HCT116 (cell line): ENCODE results near the gene DIPK1A. TPM values are rescaled to one million over a fixed set of nuclear protein-coding genes. Genes with fewer than 3 reads are reported as not detected.

Experiments used
- ATAC-seq: fragments of 200-7000 bp; cut with Tn5 transposase; 2 replicates; pipeline ENCODE4 v1.9.1; 2020; ENCODE audit warnings: mild to moderate bottlenecking, moderate library complexity
- Bru-seq: library from RNA; stranded (reverse); fragments of 400-500 nt; gene quantifications from one replicate; lab custom pipeline; 2021; lab: Mats Ljungman, UMichigan
- BruChase-seq, 2 experiments: library from RNA; stranded (reverse); fragments of 400-500 nt; gene quantifications; one replicate each; lab custom pipeline; 2021; lab: Mats Ljungman, UMichigan
- BruUV-seq: library from RNA; stranded (reverse); fragments of 400-500 nt; replicated peaks from 2 replicates; lab custom pipeline; 2021; lab: Mats Ljungman, UMichigan
- CTCF ChIA-PET: fragments of 300-600 bp; sonication (Branson Sonifier 250); formaldehyde crosslinking; loops from one replicate; lab custom pipeline; 2021; ENCODE audit warnings: antibody characterized with exemption; lab: Charles Lee
- POLR2A ChIA-PET: fragments of 300-600, 350-600 bp; sonication (Branson Sonifier 250); formaldehyde crosslinking; loops from one replicate; lab custom pipeline; 2021; ENCODE audit warnings: antibody characterized with exemption; lab: Charles Lee
- RAD21 ChIA-PET, 2 experiments: fragments of 300-600 bp; sonication (Branson Sonifier 250); formaldehyde crosslinking; loops; one replicate each; lab custom pipeline; 2023; ENCODE audit warnings: low total read pairs in 2 of 2; ENCODE audit not compliant: uncharacterized antibody in 2 of 2, unreplicated experiment in 2 of 2, low non-redundant PET in 1 of 2; lab: Charles Lee
- DNase-seq: peaks from one replicate; pipeline ENCODE4 v3.0.0-alpha.2; 2010; ENCODE audit warnings: low read depth, low spot score
- H2AFZ ChIP-seq: fragments of 200-600 bp; shearing (Covaris generic), sonication (generic); 2 replicates; pipeline ENCODE4 v1.6.1; 2017; ENCODE audit warnings: low read depth, mixed run types, mixed read lengths, antibody characterized with exemption, low read length; ENCODE audit not compliant: poor library complexity, severe bottlenecking
- H3K27ac ChIP-seq: 2 replicates; pipeline ENCODE4 v1.5.1; 2012; ENCODE audit warnings: low read depth, low read length
- H3K27me3 ChIP-seq: fragments of 200-600 bp; sonication (generic); 2 replicates; pipeline ENCODE4 v1.6.1; 2016; ENCODE audit warnings: mixed run types, low read length, mixed read lengths; ENCODE audit not compliant: insufficient read depth
- H3K36me3 ChIP-seq, 2 experiments: fragments of 200-500 bp in 1 of 2; fragments of 200-600 bp in 1 of 2; sonication (Bioruptor generic) in 1 of 2; sonication (generic) in 1 of 2; 2 replicates each; pipeline versions ENCODE4 v1.5.1 to v1.6.1; 2014 to 2016; ENCODE audit warnings: low read length in 2 of 2, inconsistent platforms in 1 of 2, mixed read lengths in 1 of 2, mixed run types in 1 of 2; ENCODE audit not compliant: insufficient read depth in 2 of 2, control insufficient read depth in 1 of 2
- H3K4me1 ChIP-seq, 2 experiments: fragments of 200-600 bp in 1 of 2; sonication (generic) in 1 of 2; 2 replicates each; pipeline versions ENCODE4 v1.5.1 to v1.6.1; 2012 to 2017; ENCODE audit warnings: low read length in 2 of 2, inconsistent platforms in 1 of 2, mild to moderate bottlenecking in 1 of 2, mixed read lengths in 1 of 2, mixed run types in 1 of 2, moderate library complexity in 1 of 2; ENCODE audit not compliant: insufficient read depth in 2 of 2, control insufficient read depth in 1 of 2
- H3K4me2 ChIP-seq: fragments of 200-600 bp; sonication (generic); 2 replicates; pipeline ENCODE4 v1.6.1; 2017; ENCODE audit warnings: mixed run types, low read length, mixed read lengths
- H3K4me3 ChIP-seq, 2 experiments: fragments of 200-600 bp in 1 of 2; sonication (generic) in 1 of 2; replicated peaks in 1 of 2; 2 replicates each; pipeline ENCODE4 v1.5.1; 2011 to 2016; ENCODE audit warnings: low read length in 2 of 2, control low read depth in 1 of 2, low read depth in 1 of 2, mild to moderate bottlenecking in 1 of 2, mixed read lengths in 1 of 2, mixed run types in 1 of 2
- H3K79me2 ChIP-seq: fragments of 200-600 bp; sonication (generic); 2 replicates; pipeline ENCODE4 v1.6.1; 2017; ENCODE audit warnings: mild to moderate bottlenecking, mixed run types, low read length, moderate library complexity, mixed read lengths; ENCODE audit not compliant: insufficient read depth
- H3K9ac ChIP-seq: fragments of 200-600 bp; sonication (generic); 2 replicates; pipeline ENCODE4 v1.6.1; 2016; ENCODE audit warnings: low read length, mixed read lengths
- H3K9me2 ChIP-seq: fragments of 200-600 bp; sonication (generic), shearing (Covaris generic); 2 replicates; pipeline ENCODE4 v1.6.1; 2017; ENCODE audit warnings: mixed run types, mild to moderate bottlenecking, moderate library complexity; ENCODE audit not compliant: insufficient read depth
- H3K9me3 ChIP-seq, 2 experiments: fragments of 200-500 bp in 1 of 2; fragments of 200-600 bp in 1 of 2; sonication (Bioruptor generic) in 1 of 2; sonication (generic) in 1 of 2; 2 replicates each; pipeline ENCODE4 v1.6.1; 2014 to 2017; ENCODE audit warnings: low read length in 2 of 2, mixed read lengths in 2 of 2, inconsistent platforms in 1 of 2, low read depth in 1 of 2, mild to moderate bottlenecking in 1 of 2, mixed run types in 1 of 2, moderate library complexity in 1 of 2; ENCODE audit not compliant: control insufficient read depth in 1 of 2, insufficient read depth in 1 of 2
- H4K20me1 ChIP-seq: fragments of 200-600 bp; sonication (generic), shearing (Covaris generic); 2 replicates; pipeline ENCODE4 v1.6.1; 2017; ENCODE audit warnings: mixed run types, mild to moderate bottlenecking, moderate library complexity; ENCODE audit not compliant: insufficient read depth
- ATF3 ChIP-seq: IDR thresholded peaks from 2 replicates; pipeline ENCODE4 v1.6.1; 2012
- CBX3 ChIP-seq: IDR thresholded peaks from 2 replicates; pipeline ENCODE4 v1.6.1; 2012; ENCODE audit warnings: low read depth
- CEBPB ChIP-seq: IDR thresholded peaks from 2 replicates; pipeline ENCODE4 v1.6.1; 2012; ENCODE audit warnings: low read depth
- CTCF ChIP-seq, 3 experiments: fragments of 200-600 bp in 1 of 3; sonication (generic) in 1 of 3; IDR thresholded peaks in 2 of 3; conservative IDR thresholded peaks in 1 of 3; 2 replicates each; pipeline ENCODE4 v1.5.1; 2012 to 2017; ENCODE audit warnings: low read depth in 2 of 3, low read length in 2 of 3, antibody characterized with exemption in 1 of 3, borderline replicate concordance in 1 of 3, control low read depth in 1 of 3, mild to moderate bottlenecking in 1 of 3, mixed read lengths in 1 of 3, mixed run types in 1 of 3, moderate library complexity in 1 of 3; ENCODE audit not compliant: insufficient read depth in 1 of 3
- EZH2phosphoT487 ChIP-seq: fragments of 200-600 bp; IDR thresholded peaks from 2 replicates; pipeline ENCODE4 v1.6.1; 2018; ENCODE audit warnings: antibody characterized with exemption, borderline replicate concordance
- FOSL1 ChIP-seq: IDR thresholded peaks from 2 replicates; pipeline ENCODE4 v1.6.1; 2012; ENCODE audit warnings: low read depth
- MAX ChIP-seq: IDR thresholded peaks from 2 replicates; pipeline ENCODE4 v1.6.1; 2012
- POLR2A ChIP-seq: IDR thresholded peaks from 2 replicates; pipeline ENCODE4 v1.7.0; 2011; ENCODE audit warnings: borderline replicate concordance; ENCODE audit not compliant: insufficient read depth, insufficient read length; ENCODE audit errors: extremely low read depth
- RAD21 ChIP-seq: IDR thresholded peaks from 2 replicates; pipeline ENCODE4 v1.6.1; 2012; ENCODE audit warnings: low read depth, mild to moderate bottlenecking
- REST ChIP-seq: IDR thresholded peaks from 2 replicates; pipeline ENCODE4 v1.6.1; 2012; ENCODE audit warnings: low read depth
- SIN3A ChIP-seq: IDR thresholded peaks from 2 replicates; pipeline ENCODE4 v1.6.1; 2012; ENCODE audit warnings: low read depth
- YY1 ChIP-seq: IDR thresholded peaks from 2 replicates; pipeline ENCODE4 v1.6.1; 2011; ENCODE audit warnings: low read length, low read depth, moderate library complexity, mild to moderate bottlenecking; ENCODE audit not compliant: insufficient replicate concordance; ENCODE audit errors: extremely low read depth
- ZBTB33 ChIP-seq: IDR thresholded peaks from 2 replicates; pipeline ENCODE4 v1.6.1; 2011; ENCODE audit warnings: mild to moderate bottlenecking, low read length, moderate library complexity; ENCODE audit not compliant: insufficient replicate concordance; ENCODE audit errors: extremely low read depth
- ZFX ChIP-seq: fragments of 450-650 bp; IDR thresholded peaks from 2 replicates; pipeline ENCODE4 v1.6.1; 2017
- ZNF274 ChIP-seq: fragments of 200-500 bp; sonication (Bioruptor generic); IDR thresholded peaks from 2 replicates; pipeline ENCODE4 v1.6.1; 2014; ENCODE audit warnings: mild to moderate bottlenecking, low read depth, low read length, inconsistent platforms
- intact Hi-C: fragments of 100-400 bp; cut with micrococcal nuclease; formaldehyde crosslinking; loops from 2 replicates; pipeline ENCODE4 v1.10.0; 2022
- long read RNA-seq: library from polyadenylated mRNA; unstranded; transcript quantifications from one replicate; pipeline ENCODE4 v2.0.0, GENCODE V29; 2021; ENCODE audit not compliant: unreplicated experiment
- polyA plus RNA-seq: library from polyadenylated mRNA; unstranded; fragments of >200 nt; gene quantifications from 2 replicates; pipeline ENCODE4 v1.2.1, GENCODE V29; 2012; ENCODE audit warnings: missing spikeins
- total RNA-seq: library from RNA; stranded (reverse); gene quantifications from one replicate; pipeline ENCODE4 v1.2.1, GENCODE V29; 2021; ENCODE audit not compliant: unreplicated experiment

DIPK1A gene
- total RNA-seq = 4.3 TPM
- 2.7 and 3.0 TPM in 2 replicates for polyA plus RNA-seq
- Bru-seq, nascent RNA = percentile 53 among the genes with signal in this experiment
- BruChase-seq, experiment 1, labeled RNA remaining after a 6-hour chase = percentile 35 among the genes with signal in this experiment
- percentile 47 among the genes with signal in this experiment for BruChase-seq, experiment 2, labeled RNA remaining after a 2-hour chase
- long read RNA-seq, transcript FAM69A-201 (5 exons, 2,574 nt) = major isoform, 10 of 15 reads
- long read RNA-seq, partial matches to known transcripts = 1 of 15 reads
- long read RNA-seq, other reads (novel, unspliced or antisense) = 4 of 15 reads

GRCh38 chr1:92961131-92961895 lies at the start of gene DIPK1A:
TSS of gene DIPK1A (minus strand) at chr1:92961462. CDS start at chr1:92961429, 33 bp downstream.
- peak within 1 kb of the TSS; percentile 71 for H3K27ac ChIP-seq
- no peaks in the 10 kb centered on the region for H3K9me3 ChIP-seq
- intact Hi-C loops = no loop called here
- peak within 1 kb of the TSS; percentile 69 for H3K9ac ChIP-seq
- RAD21 ChIA-PET = interaction anchor here in 1 of 2 experiments (0.6 kb wide), 1 partner anchor 170 kb away, joined by 3 read pairs; no protein-coding TSS in a partner anchor
- no peaks in the 10 kb centered on the region for H3K9me2 ChIP-seq
- peak within 1 kb of the TSS; percentile 63 to 71 for H3K4me3 ChIP-seq
- peak; percentile 36 for DNase-seq
- H2AFZ ChIP-seq = peak within 1 kb of the TSS; percentile 62
- H4K20me1 ChIP-seq = no peaks in the 10 kb centered on the region
- ATAC-seq = peak; percentile 73
- H3K4me1 ChIP-seq = peaks cover 0 to 21% of the 10 kb centered on the region in 2 experiments; a peak in 2 of 4 replicates
- H3K79me2 ChIP-seq = no peaks in the 10 kb centered on the region
- POLR2A ChIA-PET = interaction anchor here (0.8 kb wide), 1 partner anchor 118 kb away, joined by 3 read pairs; the partner anchor contains the start of gene MTF2
- no peaks in the 10 kb centered on the region for H3K36me3 ChIP-seq
- H3K4me2 ChIP-seq = peak within 1 kb of the TSS; percentile 97
- no TSS peak for BruUV-seq
- CTCF ChIA-PET = interaction anchor here (0.7 to 3.8 kb wide), 6 partner anchors 10 to 102 kb away, joined by 3 to 21 read pairs (median 8); no protein-coding TSS in a partner anchor
- H3K27me3 ChIP-seq = no peaks in the 10 kb centered on the region
- TF ChIP-seq REST (no peak), EZH2phosphoT487 (no peak), POLR2A (no peak), ZBTB33 (no peak), SIN3A (peak; percentile 53; the same call in 1 of the 2 replicates), ATF3 (no peak), RAD21 (no peak), ZNF274 (no peak), YY1 (no peak), ZFX (peak; percentile 41), CTCF (IDR thresholded peaks at IDR 0.05 in 2 of 3, conservative IDR thresholded peaks at IDR 0.05 in 1 of 3; ENCODE audit: borderline replicate concordance in 1 of 3, insufficient read depth in 1 of 3, low read depth in 2 of 3, low read length in 2 of 3) (no peak), CEBPB (no peak), FOSL1 (no peak), CBX3 (no peak), MAX (peak; percentile 37; the same call in 1 of the 2 replicates)
